Measurements from ENCODE around the gene ERC1.
"Not testable (repeated sequence)": the region's sequence is repeated elsewhere in the genome, so short reads cannot be mapped to it uniquely, and the experiment has no call there.

ERC1 gene

DNA sequence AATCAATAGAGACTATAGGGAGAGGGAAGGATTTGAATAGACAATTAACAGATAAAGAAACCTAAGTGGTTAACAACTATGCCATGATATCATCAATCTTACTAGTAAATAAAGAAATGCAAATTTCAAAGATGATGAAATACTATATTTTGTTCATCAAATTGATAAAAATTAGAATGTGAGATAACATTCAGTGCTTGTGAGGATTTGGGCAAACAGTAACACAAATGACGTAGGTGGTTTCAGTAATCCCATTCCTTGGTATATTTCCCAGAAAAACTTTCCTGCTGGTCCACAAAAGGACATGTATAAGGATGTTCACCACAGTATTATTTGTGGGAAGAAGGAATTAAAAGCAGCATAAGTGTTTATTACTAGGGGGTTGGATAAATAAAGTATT, 136.0 kb downstream of the ERC1 start:
- no peaks in the 10 kb centered on the region for H3K9me3 ChIP-seq (ENCODE audit: control insufficient read depth, insufficient read depth, low read depth, low read length)
- H3K9ac ChIP-seq (ENCODE audit: low read length), result no peak overlapping the region
- no peak overlapping the region for H3K4me3 ChIP-seq (ENCODE audit: low read depth, low read length)
- no peaks in the 10 kb centered on the region for H3K4me1 ChIP-seq (ENCODE audit: control insufficient read depth, insufficient read depth, low read length)
- H3K27me3 ChIP-seq (ENCODE audit: control insufficient read depth, insufficient read depth, low read length), result peaks cover 8% of the 10 kb centered on the region; the same call in 1 of the 2 replicates
- no peak overlapping the region for H3K27ac ChIP-seq (ENCODE audit: low read depth, low read length)
- no peaks in the 10 kb centered on the region for H3K36me3 ChIP-seq (ENCODE audit: control insufficient read depth, insufficient read depth, low read length)

DNA sequence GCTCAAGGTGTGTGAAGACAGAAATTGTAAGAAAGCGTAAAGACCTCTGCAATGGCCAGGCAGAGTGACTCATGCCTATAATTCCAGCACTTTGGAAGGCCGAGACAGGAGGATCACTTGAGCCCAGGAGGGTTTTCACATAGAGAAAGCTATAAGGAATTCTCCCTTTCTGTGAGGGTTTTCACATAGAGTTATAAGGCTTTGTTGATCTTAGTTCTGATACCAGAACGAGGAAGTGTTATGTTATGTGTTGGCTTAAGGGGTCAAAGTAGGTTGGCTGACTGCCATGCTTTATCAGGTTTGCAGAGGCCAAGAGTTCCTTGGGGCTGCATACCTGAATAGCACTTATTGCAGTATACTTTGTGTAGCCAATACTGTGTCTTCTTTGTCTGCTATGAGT, 139.1 kb downstream of the ERC1 start:
- Histone ChIP-seq H3K27ac (ENCODE audit: low read depth, low read length) (no peak overlapping the region), H3K4me3 (ENCODE audit: low read depth, low read length) (no peak overlapping the region), H3K36me3 (ENCODE audit: control insufficient read depth, insufficient read depth, low read length) (no peaks in the 10 kb centered on the region), H3K4me1 (ENCODE audit: control insufficient read depth, insufficient read depth, low read length) (no peaks in the 10 kb centered on the region; the same call in 1 of the 2 replicates), H3K9ac (ENCODE audit: low read length) (no peak overlapping the region), H3K27me3 (ENCODE audit: control insufficient read depth, insufficient read depth, low read length) (no peaks in the 10 kb centered on the region), H3K9me3 (ENCODE audit: control insufficient read depth, insufficient read depth, low read depth, low read length) (no peaks in the 10 kb centered on the region)

DNA sequence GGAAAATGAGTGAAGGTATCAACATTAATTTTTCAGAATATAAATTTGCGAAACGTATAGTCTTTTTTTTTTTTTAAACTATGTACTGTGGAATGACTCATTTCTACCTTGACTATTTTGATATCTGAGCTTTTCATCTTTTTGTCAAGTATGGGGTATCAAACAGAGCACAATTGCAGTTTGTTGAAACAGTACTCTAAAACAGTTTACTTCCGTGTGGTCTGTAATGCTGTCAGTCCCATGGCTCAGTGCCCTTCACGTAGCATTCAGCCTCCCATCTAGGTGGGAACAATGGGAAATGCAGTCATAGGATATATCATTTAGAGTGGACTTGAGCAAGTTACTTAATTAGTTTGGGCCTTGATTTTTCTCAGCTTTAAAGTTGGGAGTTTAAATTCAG, 139.5 kb downstream of the ERC1 start:
- no peak overlapping the region for H3K9ac ChIP-seq (ENCODE audit: low read length)
- H3K36me3 ChIP-seq (ENCODE audit: control insufficient read depth, insufficient read depth, low read length), result no peaks in the 10 kb centered on the region
- no peaks in the 10 kb centered on the region for H3K9me3 ChIP-seq (ENCODE audit: control insufficient read depth, insufficient read depth, low read depth, low read length)
- H3K4me1 ChIP-seq (ENCODE audit: control insufficient read depth, insufficient read depth, low read length), result no peaks in the 10 kb centered on the region; the same call in 1 of the 2 replicates
- no peak overlapping the region for H3K4me3 ChIP-seq (ENCODE audit: low read depth, low read length)
- no peaks in the 10 kb centered on the region for H3K27me3 ChIP-seq (ENCODE audit: control insufficient read depth, insufficient read depth, low read length)
- H3K27ac ChIP-seq (ENCODE audit: low read depth, low read length), result no peak overlapping the region

DNA sequence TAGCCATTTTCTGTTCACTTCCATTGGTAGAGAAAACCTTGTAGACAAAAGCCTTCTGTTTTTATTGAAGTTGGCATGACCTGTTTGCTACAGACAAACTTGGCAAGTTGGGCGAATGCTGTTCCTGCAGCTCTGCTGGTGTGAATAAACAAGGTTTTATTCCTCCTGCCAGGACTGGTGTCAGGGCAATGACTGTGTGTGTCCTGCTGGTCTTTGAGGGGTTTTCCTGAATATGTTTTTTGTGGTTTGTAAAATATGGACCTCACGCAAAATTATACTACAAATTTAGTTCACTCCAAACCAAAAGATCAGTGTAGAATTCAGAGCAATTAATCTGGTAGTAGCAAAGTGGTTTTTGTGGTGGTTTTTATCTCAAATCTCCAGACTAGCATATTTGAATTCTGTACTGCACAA, 140.8 kb downstream of the ERC1 start:
- no peaks in the 10 kb centered on the region for H3K36me3 ChIP-seq (ENCODE audit: control insufficient read depth, insufficient read depth, low read length)
- H3K4me1 ChIP-seq (ENCODE audit: control insufficient read depth, insufficient read depth, low read length), result no peaks in the 10 kb centered on the region; the same call in 1 of the 2 replicates
- no peak overlapping the region for H3K9ac ChIP-seq (ENCODE audit: low read length)
- H3K27me3 ChIP-seq (ENCODE audit: control insufficient read depth, insufficient read depth, low read length), result no peaks in the 10 kb centered on the region
- no peak overlapping the region for H3K4me3 ChIP-seq (ENCODE audit: low read depth, low read length)
- no peaks in the 10 kb centered on the region for H3K9me3 ChIP-seq (ENCODE audit: control insufficient read depth, insufficient read depth, low read depth, low read length)
- no peak overlapping the region for H3K27ac ChIP-seq (ENCODE audit: low read depth, low read length)

DNA sequence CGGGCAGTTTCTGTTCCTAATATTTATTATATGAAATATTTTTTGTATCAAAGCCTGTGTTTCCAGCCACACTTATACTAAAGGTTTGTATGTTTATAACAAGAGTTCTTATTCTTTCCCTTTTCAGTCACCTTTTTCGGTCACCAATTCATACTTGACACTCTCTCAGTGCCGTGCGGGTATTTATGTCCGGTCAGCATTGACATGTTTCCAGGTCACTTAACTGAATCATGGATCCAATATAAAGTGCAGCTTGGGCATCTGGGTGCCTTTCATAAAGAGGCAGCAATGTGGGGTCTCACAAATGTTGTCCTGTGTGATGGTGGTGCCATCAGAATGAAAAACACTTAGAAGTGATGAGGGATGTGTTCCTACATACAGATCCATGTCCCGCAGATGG, 141.3 kb downstream of the ERC1 start:
- H3K27ac ChIP-seq (ENCODE audit: low read depth, low read length), result no peak overlapping the region
- no peaks in the 10 kb centered on the region for H3K36me3 ChIP-seq (ENCODE audit: control insufficient read depth, insufficient read depth, low read length)
- no peak overlapping the region for H3K9ac ChIP-seq (ENCODE audit: low read length)
- no peaks in the 10 kb centered on the region for H3K9me3 ChIP-seq (ENCODE audit: control insufficient read depth, insufficient read depth, low read depth, low read length)
- no peaks in the 10 kb centered on the region for H3K27me3 ChIP-seq (ENCODE audit: control insufficient read depth, insufficient read depth, low read length)
- H3K4me3 ChIP-seq (ENCODE audit: low read depth, low read length), result no peak overlapping the region
- H3K4me1 ChIP-seq (ENCODE audit: control insufficient read depth, insufficient read depth, low read length), result no peaks in the 10 kb centered on the region; the same call in 1 of the 2 replicates

DNA sequence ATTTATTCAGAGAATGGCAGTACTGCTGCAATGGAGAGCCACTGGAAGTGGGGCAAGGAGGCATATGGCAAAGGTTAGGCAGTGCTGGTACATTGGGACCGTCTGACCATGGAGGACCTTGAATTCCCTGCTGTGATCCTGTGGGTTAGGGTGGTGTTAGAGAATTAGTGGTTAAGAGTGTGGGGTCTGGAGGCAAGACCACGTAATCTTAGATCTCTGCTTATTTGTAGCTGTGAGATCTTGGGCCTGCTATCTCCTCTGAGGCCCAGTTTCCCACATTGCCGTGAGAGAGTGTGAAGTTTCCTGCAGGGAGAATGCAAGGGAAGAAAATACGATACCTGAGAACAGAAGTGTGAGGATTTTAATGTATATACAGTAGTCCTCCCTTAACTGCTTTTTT, 147.7 kb downstream of the ERC1 start:
- H3K9me3 ChIP-seq (ENCODE audit: control insufficient read depth, insufficient read depth, low read depth, low read length), result no peaks in the 10 kb centered on the region
- H3K9ac ChIP-seq (ENCODE audit: low read length), result no peak overlapping the region
- no peaks in the 10 kb centered on the region for H3K27me3 ChIP-seq (ENCODE audit: control insufficient read depth, insufficient read depth, low read length)
- no peak overlapping the region for H3K4me3 ChIP-seq (ENCODE audit: low read depth, low read length)
- peaks cover 9% of the 10 kb centered on the region; the same call in 1 of the 2 replicates for H3K36me3 ChIP-seq (ENCODE audit: control insufficient read depth, insufficient read depth, low read length)
- H3K27ac ChIP-seq (ENCODE audit: low read depth, low read length), result no peak overlapping the region
- H3K4me1 ChIP-seq (ENCODE audit: control insufficient read depth, insufficient read depth, low read length), result no peaks in the 10 kb centered on the region; the same call in 1 of the 2 replicates

DNA sequence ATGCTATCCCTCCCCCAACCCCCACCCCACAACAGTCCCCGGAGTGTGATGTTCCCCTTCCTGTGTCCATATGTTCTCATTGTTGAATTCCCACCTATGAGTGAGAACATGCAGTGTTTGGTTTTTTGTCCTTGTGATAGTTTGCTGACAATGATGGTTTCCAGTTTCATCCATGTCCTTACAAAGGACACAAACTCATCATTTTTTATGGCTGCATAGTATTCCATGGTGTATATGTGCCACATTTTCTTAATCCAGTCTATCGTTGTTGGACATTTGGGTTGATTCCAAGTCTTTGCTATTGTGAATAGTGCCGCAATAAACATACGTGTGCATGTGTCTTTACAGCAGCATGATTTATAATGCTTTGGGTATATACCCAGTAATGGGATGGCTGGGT, 155.7 kb downstream of the ERC1 start:
- H3K36me3 ChIP-seq (ENCODE audit: control insufficient read depth, insufficient read depth, low read length); H3K4me1 ChIP-seq (ENCODE audit: control insufficient read depth, insufficient read depth, low read length); H3K4me3 ChIP-seq (ENCODE audit: low read depth, low read length); H3K27ac ChIP-seq (ENCODE audit: low read depth, low read length); H3K9ac ChIP-seq (ENCODE audit: low read length); H3K27me3 ChIP-seq (ENCODE audit: control insufficient read depth, insufficient read depth, low read length); H3K9me3 ChIP-seq (ENCODE audit: control insufficient read depth, insufficient read depth, low read depth, low read length): not testable (repeated sequence)

DNA sequence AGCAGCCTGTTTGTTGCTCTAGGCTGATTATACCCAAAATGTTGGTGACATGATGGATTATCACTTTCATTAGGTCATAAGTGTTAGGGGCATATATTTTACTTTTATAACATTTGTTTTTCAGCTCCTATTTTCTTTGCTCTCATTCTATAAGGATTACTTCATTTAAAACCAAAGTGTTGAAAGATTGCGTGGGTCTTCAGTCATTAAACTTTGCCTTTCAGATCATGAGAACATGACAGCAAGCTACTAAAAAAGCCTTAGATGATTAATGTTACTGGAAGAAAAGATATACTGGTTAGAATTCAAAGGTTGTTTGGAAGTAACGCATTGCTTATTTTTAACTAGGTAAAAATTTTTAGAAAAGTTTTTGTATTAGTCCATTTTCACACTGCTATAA, 156.8 kb downstream of the ERC1 start:
- H3K9ac ChIP-seq (ENCODE audit: low read length), result no peak overlapping the region
- no peaks in the 10 kb centered on the region for H3K4me1 ChIP-seq (ENCODE audit: control insufficient read depth, insufficient read depth, low read length)
- H3K27ac ChIP-seq (ENCODE audit: low read depth, low read length), result no peak overlapping the region
- H3K9me3 ChIP-seq (ENCODE audit: control insufficient read depth, insufficient read depth, low read depth, low read length), result no peaks in the 10 kb centered on the region
- H3K27me3 ChIP-seq (ENCODE audit: control insufficient read depth, insufficient read depth, low read length), result no peaks in the 10 kb centered on the region
- no peak overlapping the region for H3K4me3 ChIP-seq (ENCODE audit: low read depth, low read length)
- peaks cover 2% of the 10 kb centered on the region; the same call in 1 of the 2 replicates for H3K36me3 ChIP-seq (ENCODE audit: control insufficient read depth, insufficient read depth, low read length)

DNA sequence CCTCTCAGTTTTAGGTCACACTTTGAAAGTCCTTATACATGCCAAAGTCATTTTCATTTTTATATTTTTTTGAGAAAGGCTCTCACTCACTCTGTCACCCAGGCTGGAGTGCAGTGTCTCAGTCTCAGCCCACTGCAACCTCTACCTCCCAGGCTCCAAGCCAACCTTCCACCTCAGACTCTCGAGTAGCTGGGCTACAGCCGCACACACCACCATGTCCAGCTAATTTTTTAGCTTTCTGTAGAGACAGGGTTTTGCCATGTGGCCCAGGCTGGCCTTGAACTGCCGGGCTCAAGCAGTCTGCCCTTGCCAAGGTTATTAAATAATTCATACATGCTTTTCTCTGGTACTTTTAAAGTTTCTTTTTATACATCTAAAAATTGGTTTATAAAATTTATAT, 166.0 kb downstream of the ERC1 start:
- Histone ChIP-seq H3K4me1 (ENCODE audit: control insufficient read depth, insufficient read depth, low read length) (no peaks in the 10 kb centered on the region), H3K9me3 (ENCODE audit: control insufficient read depth, insufficient read depth, low read depth, low read length) (no peaks in the 10 kb centered on the region), H3K9ac (ENCODE audit: low read length) (no peak overlapping the region), H3K36me3 (ENCODE audit: control insufficient read depth, insufficient read depth, low read length) (peaks cover 3% of the 10 kb centered on the region; the same call in 1 of the 2 replicates), H3K4me3 (ENCODE audit: low read depth, low read length) (no peak overlapping the region), H3K27me3 (ENCODE audit: control insufficient read depth, insufficient read depth, low read length) (no peaks in the 10 kb centered on the region), H3K27ac (ENCODE audit: low read depth, low read length) (no peak overlapping the region)

DNA sequence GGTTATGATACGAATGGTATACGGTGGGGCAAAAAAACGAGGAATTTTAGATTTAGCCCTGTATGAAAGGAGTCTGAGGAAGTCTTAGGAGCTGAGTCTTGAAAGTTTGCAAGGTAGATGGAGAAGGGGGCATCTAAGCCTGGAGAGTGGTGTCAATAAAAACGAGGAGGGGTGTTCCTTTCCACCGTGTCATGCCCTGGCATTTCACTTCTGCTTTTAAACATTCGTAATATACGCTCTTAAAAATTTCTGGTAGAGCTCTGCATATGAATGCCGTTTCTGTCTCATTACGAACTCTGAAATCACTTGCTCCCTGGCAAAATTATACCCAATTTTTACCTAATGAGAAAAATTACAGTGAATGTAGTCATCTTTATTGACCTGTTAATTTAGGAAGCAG, 170.2 kb downstream of the ERC1 start:
- H3K36me3 ChIP-seq (ENCODE audit: control insufficient read depth, insufficient read depth, low read length), result peaks cover 3% of the 10 kb centered on the region; the same call in 1 of the 2 replicates
- no peaks in the 10 kb centered on the region for H3K9me3 ChIP-seq (ENCODE audit: control insufficient read depth, insufficient read depth, low read depth, low read length)
- H3K27ac ChIP-seq (ENCODE audit: low read depth, low read length), result no peak overlapping the region
- no peaks in the 10 kb centered on the region for H3K4me1 ChIP-seq (ENCODE audit: control insufficient read depth, insufficient read depth, low read length)
- no peak overlapping the region for H3K9ac ChIP-seq (ENCODE audit: low read length)
- H3K27me3 ChIP-seq (ENCODE audit: control insufficient read depth, insufficient read depth, low read length), result no peaks in the 10 kb centered on the region
- no peak overlapping the region for H3K4me3 ChIP-seq (ENCODE audit: low read depth, low read length)

DNA sequence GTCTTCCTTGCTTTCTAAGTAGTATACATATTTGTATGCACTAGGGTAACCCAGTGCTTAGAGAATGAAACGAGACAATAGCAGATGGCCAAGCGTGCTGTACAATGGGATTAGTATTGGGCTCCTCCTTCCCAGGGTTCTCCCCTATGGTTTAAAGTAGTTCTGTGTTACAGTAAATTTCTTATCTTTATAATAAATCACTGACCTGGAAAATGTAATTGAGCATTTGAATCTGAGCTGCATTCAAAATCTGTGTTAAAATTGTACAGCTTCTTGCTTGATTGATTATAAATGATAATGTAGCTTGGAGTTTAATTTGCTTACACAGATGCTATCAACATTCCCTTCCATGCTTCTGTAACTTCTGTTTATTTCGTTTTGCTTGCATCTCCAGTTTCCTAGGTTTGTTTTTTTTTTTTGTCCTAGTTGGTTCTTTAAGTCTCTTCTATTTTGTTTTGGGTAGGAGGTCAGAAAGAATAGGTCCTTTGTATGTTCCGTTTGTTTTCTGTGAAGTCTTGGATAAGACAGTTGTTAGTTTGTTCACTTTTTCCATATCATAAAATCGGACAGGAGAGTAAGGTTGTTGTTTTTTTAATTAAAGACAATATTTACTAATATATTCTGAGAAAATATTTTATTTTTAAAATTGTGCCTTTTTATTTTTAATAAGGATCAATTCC, 171.2 kb downstream of the ERC1 start:
- H3K9me3 ChIP-seq (ENCODE audit: control insufficient read depth, insufficient read depth, low read depth, low read length), result no peaks in the 10 kb centered on the region
- no peak overlapping the region for H3K4me3 ChIP-seq (ENCODE audit: low read depth, low read length)
- no peaks in the 10 kb centered on the region for H3K27me3 ChIP-seq (ENCODE audit: control insufficient read depth, insufficient read depth, low read length)
- no peak overlapping the region for H3K9ac ChIP-seq (ENCODE audit: low read length)
- peaks cover 3% of the 10 kb centered on the region; the same call in 1 of the 2 replicates for H3K36me3 ChIP-seq (ENCODE audit: control insufficient read depth, insufficient read depth, low read length)
- H3K4me1 ChIP-seq (ENCODE audit: control insufficient read depth, insufficient read depth, low read length), result no peaks in the 10 kb centered on the region
- H3K27ac ChIP-seq (ENCODE audit: low read depth, low read length), result no peak overlapping the region

Measured in HUES6 (cell line).